SIG-M5 (cell line): ENCODE results near the gene GINS2.

Source experiments
- DNase-seq: peaks from one replicate; lab custom pipeline; 2025; lab: John Stamatoyannopoulos, UW

GINS2 gene

GRCh38 chr16:85688586-85689284 lies at the start of gene GINS2:
GINS2 (minus strand) TSS chr16:85688954; CDS start chr16:85688898, 56 bp downstream.
- DNase-seq, result peak; percentile 10

DNA sequence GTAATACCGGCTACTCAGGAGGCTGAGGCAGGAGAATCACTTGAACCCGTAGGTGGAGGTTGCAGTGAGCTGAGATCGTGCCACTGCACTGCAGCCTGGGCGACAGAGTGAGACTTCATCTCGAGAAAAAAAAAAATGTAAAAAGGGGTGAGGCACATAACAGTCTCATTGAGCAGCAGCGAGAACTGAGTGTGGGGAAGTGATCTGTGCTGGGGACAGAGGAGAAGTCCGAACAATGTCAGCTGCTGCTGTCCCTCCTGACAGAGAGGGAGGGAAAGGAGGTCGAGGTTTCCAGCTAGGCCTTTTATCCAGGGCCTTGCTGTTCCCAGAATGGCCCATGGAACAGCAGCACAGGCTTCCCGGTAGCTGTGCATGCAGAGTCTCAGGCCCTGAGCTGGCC lies 48.2 kb upstream of the GINS2 start:
- no peak for DNase-seq

DNA sequence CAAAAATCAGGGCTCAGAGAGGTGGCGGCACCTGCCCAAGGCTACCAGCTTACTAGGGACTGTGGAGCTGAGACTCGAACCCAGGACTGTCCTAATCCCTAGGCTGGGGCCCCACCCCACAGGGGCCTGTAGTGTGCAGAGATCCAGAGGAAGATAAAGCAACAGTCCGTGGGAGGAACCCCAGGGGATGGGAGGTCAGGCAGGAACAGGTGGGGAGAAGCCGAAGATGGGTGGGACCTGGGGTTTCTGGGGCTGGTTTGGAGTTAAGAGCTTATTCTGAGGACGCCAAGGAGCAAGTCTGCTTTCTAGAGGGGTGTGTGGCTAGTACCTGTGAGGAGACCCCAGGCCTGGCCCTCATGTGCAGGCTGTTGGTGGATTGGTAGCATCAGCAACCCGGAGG lies 47.2 kb upstream of the GINS2 start:
- no peak for DNase-seq

GRCh38 chr16:85735225-85735635 lies 46.5 kb upstream of the GINS2 start:
- DNase-seq, result no peak

DNA sequence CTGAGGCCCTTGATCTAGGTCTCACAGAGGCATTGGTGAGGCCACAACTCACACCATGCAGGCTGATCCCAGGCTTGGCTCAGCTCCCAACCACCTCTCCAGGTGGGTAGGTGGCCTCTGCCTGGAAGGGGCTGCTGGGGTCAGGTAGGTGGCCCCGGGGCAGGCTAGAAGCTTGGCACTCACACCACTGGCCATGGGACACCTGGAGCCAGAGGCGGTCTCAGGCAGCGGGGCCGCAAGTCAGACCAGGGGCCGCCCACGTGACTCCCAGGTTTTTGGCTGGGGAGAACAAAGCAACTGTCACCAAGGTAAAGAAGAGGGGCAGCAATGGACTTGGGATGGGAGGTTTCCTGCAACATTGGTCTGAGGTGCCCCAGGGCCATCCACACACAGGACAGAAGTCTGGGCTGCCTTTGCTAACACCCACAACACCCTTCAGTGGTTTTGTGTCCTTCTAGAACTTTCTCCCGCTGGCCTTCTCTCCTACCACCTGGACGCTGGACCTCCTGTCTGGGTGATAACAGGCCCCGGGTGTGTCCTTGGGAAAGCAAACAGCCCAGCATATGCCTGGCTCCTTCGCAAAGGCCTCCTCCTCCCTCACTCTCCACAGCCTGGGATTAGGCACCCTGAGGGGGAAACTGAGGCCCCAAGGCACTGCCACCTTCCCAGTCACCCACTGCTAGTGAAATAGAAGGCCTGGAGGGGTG lies 45.7 kb upstream of the GINS2 start:
- DNase-seq, result no peak

GRCh38 chr16:85733839-85734170 lies 45.1 kb upstream of the GINS2 start:
- no peak for DNase-seq

- peak; percentile 72 for DNase-seq
Measured at GRCh38 chr16:85733155-85733838, 44.5 kb upstream of the GINS2 start.

DNA sequence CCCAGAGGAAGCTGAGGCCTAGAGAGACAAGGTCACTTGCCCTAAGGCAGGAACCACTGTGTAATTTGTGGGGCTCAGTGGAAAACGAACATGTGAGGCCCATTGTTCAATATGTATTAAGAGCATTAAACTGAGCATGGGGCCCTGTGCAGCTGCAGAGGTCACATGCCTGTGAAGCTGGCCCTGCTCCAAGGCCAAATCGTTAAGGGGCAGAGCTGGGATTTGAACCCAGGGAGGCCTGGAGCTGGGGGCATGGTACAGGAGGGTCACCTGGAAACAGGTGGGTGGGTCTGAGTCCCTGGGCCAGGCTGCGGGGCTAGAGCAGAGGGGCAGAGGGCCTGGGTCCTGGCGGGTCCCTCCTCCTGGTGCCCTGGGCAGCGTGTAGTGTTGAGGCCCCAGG lies 42.4 kb upstream of the GINS2 start:
- no peak for DNase-seq

DNA sequence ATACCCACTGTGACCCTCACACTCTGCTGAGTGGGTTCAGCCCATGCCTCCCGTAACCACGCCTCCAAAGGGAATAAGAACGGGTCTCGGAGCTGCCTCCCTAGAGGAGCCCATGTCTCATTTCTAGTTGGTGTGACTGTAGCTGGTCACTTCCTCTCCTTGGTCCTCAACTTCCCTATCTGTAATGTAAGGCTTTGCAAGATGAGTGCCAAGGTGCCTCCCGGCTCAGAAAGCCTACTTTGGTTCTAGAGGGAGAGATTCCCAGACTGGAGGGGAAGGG lies 41.4 kb upstream of the GINS2 start:
- no peak for DNase-seq

- no peak for DNase-seq
Measured at GRCh38 chr16:85729452-85730185, 40.9 kb upstream of the GINS2 start.

GRCh38 chr16:85728879-85729278 lies 40.1 kb upstream of the GINS2 start:
- no peak for DNase-seq

- no peak for DNase-seq
Measured at GRCh38 chr16:85724936-85725335, 36.2 kb upstream of the GINS2 start.

DNA sequence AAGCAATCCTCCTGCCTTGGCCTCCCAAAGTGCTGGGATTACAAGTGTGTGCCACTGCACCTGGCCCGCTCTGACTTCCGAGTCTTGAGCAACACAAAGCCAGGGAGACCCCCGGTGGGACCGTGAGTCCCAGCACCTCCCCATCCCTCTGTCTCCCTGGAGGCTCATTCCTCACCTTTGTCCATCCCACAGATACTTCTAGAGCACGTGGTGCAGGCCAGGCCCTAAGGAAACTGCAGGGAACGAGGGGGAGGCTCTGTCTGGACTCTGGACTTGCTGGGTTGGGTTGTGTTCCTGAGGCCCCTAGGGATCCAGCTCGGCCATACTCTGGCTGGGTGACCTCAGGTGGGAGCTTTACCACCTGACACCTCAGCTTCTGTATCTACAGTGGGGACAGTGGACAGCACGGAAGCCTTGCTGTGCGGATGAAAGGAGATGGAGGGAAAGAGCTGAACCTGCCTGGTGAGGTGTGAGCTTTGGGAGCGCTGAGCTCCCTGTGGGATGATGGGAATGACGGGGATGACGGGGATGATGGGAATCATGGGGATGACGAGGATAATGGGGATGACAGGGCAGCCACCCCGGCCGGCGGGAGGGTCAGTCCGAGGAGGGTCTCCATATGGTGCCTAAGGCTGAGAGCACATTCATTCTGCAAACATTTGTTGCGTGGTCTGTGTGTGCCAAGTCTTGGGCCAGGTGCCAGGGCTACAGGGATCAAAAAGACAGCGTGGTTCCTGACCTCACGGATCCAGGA lies 35.5 kb upstream of the GINS2 start:
- no peak for DNase-seq

GRCh38 chr16:85722128-85722893 lies 33.6 kb upstream of the GINS2 start:
- DNase-seq, result no peak

- no peak for DNase-seq
Measured at GRCh38 chr16:85720302-85720637, 31.5 kb upstream of the GINS2 start.

GRCh38 chr16:85719605-85720301 lies 31.0 kb upstream of the GINS2 start:
- DNase-seq, result no peak

- DNase-seq, result no peak
Measured at GRCh38 chr16:85718682-85719081, 29.9 kb upstream of the GINS2 start.

DNA sequence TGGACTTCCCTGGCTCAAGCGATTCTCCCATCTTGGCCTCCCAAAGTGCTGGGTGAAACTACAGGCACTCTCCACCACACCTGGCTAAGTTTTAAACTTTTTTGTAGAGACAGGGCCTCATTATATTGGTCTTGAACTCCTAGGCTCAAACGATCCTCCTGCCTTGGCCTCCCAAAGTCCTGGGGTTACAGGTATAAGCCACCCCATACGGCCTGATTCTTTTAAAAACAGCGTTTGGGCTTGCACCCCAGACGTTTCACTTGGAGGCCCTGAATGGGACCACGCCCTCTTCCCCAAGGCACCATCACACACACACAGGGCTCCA lies 29.4 kb upstream of the GINS2 start:
- DNase-seq, result no peak

DNA sequence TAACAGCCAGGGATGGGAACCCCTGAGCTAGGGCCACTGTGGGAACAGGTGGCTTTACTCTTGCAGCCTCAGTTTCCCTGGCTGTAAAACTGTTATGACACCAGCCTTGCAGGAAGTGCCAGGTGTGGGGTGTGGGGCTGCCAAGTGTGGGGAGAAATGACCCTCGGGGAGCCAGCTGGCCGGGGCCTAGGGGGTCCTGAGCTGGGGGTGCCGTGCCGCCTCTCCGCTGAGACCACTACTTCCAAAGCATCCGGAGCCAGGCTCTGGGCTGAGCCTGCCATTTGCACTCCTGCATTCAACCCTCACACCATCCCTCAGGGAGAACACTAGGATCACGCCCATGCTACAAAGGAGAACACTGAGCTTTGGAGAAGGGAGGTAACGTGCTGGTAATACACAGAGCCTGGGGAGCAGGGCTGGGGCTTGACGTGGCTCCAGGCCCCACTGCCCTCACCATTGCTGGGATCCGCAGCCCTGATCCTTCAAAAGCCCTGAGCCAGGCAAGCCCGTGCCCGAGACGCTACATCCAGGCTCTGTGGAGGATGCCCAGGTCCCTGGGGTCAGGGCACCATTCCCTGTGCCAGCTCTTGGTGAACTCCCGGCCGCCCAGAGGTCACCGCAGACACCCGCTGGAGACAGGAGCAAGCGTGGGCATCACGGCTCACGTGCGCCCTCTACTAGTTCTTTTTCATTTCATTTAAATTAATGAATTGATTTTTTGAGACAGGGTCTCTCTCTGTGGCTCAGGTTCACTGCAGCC lies 28.8 kb upstream of the GINS2 start:
- DNase-seq, result no peak

DNA sequence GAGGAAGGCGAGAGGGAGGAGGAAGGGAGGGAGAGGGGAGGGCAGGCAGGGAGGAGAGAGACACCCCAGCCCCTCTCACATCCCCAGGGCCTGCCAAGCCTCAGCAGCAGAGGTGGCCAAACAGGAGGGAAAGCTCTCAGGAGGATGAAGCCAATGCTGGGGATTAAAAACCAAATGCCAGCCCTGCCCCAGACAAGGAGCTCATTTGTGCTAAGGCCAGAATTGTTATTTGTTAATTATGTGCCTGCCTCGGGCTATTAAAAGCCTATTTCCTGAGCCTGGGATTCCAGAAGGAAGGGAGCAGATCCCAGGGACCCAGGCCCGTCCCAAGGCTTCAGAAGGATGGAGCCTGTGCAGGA lies 27.9 kb upstream of the GINS2 start:
- DNase-seq, result no peak
